K562 (cell line): ENCODE results near the gene MMP17. TPM values are rescaled to one million over a fixed set of nuclear protein-coding genes. Genes with fewer than 3 reads are reported as not detected.

Source experiments
- CBX3 ChIP-seq, 2 experiments: IDR thresholded peaks; 1 replicate in 1 of 2; 2 replicates in 1 of 2; pipeline ENCODE4 v1.6.1; 2012; ENCODE audit warnings: inconsistent platforms in 2 of 2, low read length in 2 of 2, borderline replicate concordance in 1 of 2, control low read depth in 1 of 2
- CTCFL ChIP-seq: IDR thresholded peaks from 2 replicates; pipeline ENCODE4 v1.6.1; 2011; ENCODE audit warnings: borderline replicate concordance, low read depth, mild to moderate bottlenecking, moderate library complexity, low read length; ENCODE audit not compliant: insufficient read depth, poor library complexity, severe bottlenecking
- EP300 ChIP-seq: IDR thresholded peaks from 2 replicates; pipeline ENCODE4 v1.6.1; 2012; ENCODE audit warnings: low read length, improper control_type of control experiment
- HMG20B ChIP-seq: fragments of 250-450 bp; sonication (Bioruptor Pico); IDR thresholded peaks from 2 replicates; pipeline ENCODE4 v1.5.0; 2021; ENCODE audit warnings: mild to moderate bottlenecking
- HNRNPLL ChIP-seq: fragments of 200-400 bp; formaldehyde crosslinking; IDR thresholded peaks from 2 replicates; pipeline ENCODE4 v1.6.1; 2017; ENCODE audit warnings: low read length, low read depth, mild to moderate bottlenecking; ENCODE audit not compliant: poor library complexity, severe bottlenecking
- MTA2 ChIP-seq: fragments of 450-650 bp; IDR thresholded peaks from 2 replicates; pipeline ENCODE4 v1.6.1; 2016; ENCODE audit warnings: low read depth
- MTF1 ChIP-seq: fragments of 250-450 bp; sonication (Bioruptor Pico); IDR thresholded peaks from 2 replicates; pipeline ENCODE4 v1.9.0; 2021; ENCODE audit warnings: moderate library complexity, mild to moderate bottlenecking, inconsistent platforms, borderline replicate concordance
- NCOA1 ChIP-seq: fragments of 450-650 bp; IDR thresholded peaks from 2 replicates; pipeline ENCODE4 v1.6.1; 2016; ENCODE audit warnings: low read depth
- NEUROD1 ChIP-seq: fragments of 150-350 bp; IDR thresholded peaks from 2 replicates; pipeline ENCODE4 v1.6.1; 2014; ENCODE audit warnings: borderline replicate concordance, low read length, low read depth; ENCODE audit not compliant: partially characterized antibody
- NONO ChIP-seq, 2 experiments: fragments of 200-400 bp in 1 of 2; fragments of 450-650 bp in 1 of 2; formaldehyde crosslinking in 1 of 2; IDR thresholded peaks; 2 replicates each; pipeline ENCODE4 v1.6.1; 2017; ENCODE audit warnings: low read depth in 2 of 2, mild to moderate bottlenecking in 2 of 2, moderate library complexity in 2 of 2, low read length in 1 of 2
- NR0B1 ChIP-seq: fragments of 450-650 bp; IDR thresholded peaks from one replicate; pipeline ENCODE4 v1.6.1; 2018; ENCODE audit warnings: mild to moderate bottlenecking, moderate library complexity; ENCODE audit not compliant: partially characterized antibody
- OTX1 ChIP-seq: fragments of 450-650 bp; formaldehyde crosslinking; IDR thresholded peaks from 2 replicates; pipeline ENCODE4 v1.4.0; 2022; ENCODE audit warnings: mild to moderate bottlenecking
- POLR2AphosphoS5 ChIP-seq: IDR thresholded peaks from 2 replicates; pipeline ENCODE4 v1.6.1; 2011; ENCODE audit warnings: mild to moderate bottlenecking, low read depth, low read length, moderate library complexity; ENCODE audit not compliant: control insufficient read depth, insufficient read depth
- RERE ChIP-seq: sonication (generic); formaldehyde crosslinking; IDR thresholded peaks from 2 replicates; pipeline ENCODE4 v1.8.0; 2023; ENCODE audit warnings: missing genetic modification reagents, mild to moderate bottlenecking, borderline replicate concordance
- RNF2 ChIP-seq: sonication (generic); IDR thresholded peaks from 2 replicates; pipeline ENCODE4 v1.6.1; 2016
- SMARCA4 ChIP-seq: fragments of 450-650 bp; IDR thresholded peaks from 2 replicates; pipeline ENCODE4 v1.6.1; 2016
- ZBTB43 ChIP-seq: sonication (generic); formaldehyde crosslinking; IDR thresholded peaks from 2 replicates; pipeline ENCODE4 v1.8.0; 2023; ENCODE audit warnings: mild to moderate bottlenecking, missing genetic modification reagents
- polyA plus RNA-seq, 8 experiments: library from polyadenylated mRNA; depleted of rRNA in 4 of 8; stranded (reverse) in 5 of 8; unstranded in 3 of 8; fragments of >200 nt; fragmentation: Nextera tagmentation in 2 of 8; fragmentation: Illumina TruSeq in 1 of 8; extraction: Ambion mirVana in 2 of 8; extraction: Trizol in 1 of 8; gene quantifications; 2 replicates each; pipeline versions ENCODE4 v1.2.1 to v1.2.3, GENCODE V29; 2011 to 2014; ENCODE audit warnings: inconsistent platforms in 1 of 8, missing spikeins in 1 of 8
- total RNA-seq, 7 experiments: library from RNA; depleted of rRNA in 6 of 7; stranded (reverse); fragments of >200 nt in 6 of 7; fragmentation: Illumina TruSeq in 2 of 7; extraction: Trizol in 2 of 7; gene quantifications; 2 replicates each; pipeline versions ENCODE4 v1.2.1 to v1.2.3, GENCODE V29; 2011 to 2021; ENCODE audit warnings: low replicate concordance in 1 of 7

MMP17 gene
- total and polyA plus RNA-seq, 9 of the 15 experiments (the other 6 are each of a cell fraction or from before 2014, with no cell fraction given), result 1.1 to 21.2 (median 17.1) TPM; not detected in 2

GRCh38 chr12:131860472-131861260 is 32.5 kb downstream of the MMP17 start (continued):
- TF ChIP-seq RERE (CRISPR knock-in tag), result no peak
- TF ChIP-seq EP300, result peak; percentile 64
- no peak for TF ChIP-seq ZBTB43
- peak; percentile 82; the same call in 1 of the 2 replicates for TF ChIP-seq RNF2
- no peak for TF ChIP-seq HNRNPLL
- no peak; a peak in 1 of 4 replicates for TF ChIP-seq NONO (IDR thresholded peaks at IDR 0.05; ENCODE audit: low read depth in 2 of 2, low read length in 1 of 2)
- TF ChIP-seq OTX1, result no peak
- no peak for TF ChIP-seq MTF1 (CRISPR knock-in tag)
- TF ChIP-seq NR0B1, result no peak
- no peak for TF ChIP-seq CBX3 (IDR thresholded peaks at IDR 0.05; ENCODE audit: borderline replicate concordance in 1 of 2, low read length in 2 of 2)
- TF ChIP-seq POLR2AphosphoS5, result 0 out of 2 replicates have a peak, but pooled peaks have one; percentile 27
- no peak for TF ChIP-seq CTCFL
- peak; percentile 83 for TF ChIP-seq SMARCA4
- peak; percentile 35; the same call in 1 of the 2 replicates for TF ChIP-seq MTA2
- no peak; the same call in 1 of the 2 replicates for TF ChIP-seq NCOA1
- TF ChIP-seq NEUROD1, result peak; percentile 53
- TF ChIP-seq HMG20B, result no peak
